Chondrocyte (in vitro differentiated cells): Measurements from ENCODE around the gene ABI2. TPM values are rescaled to one million over a fixed set of nuclear protein-coding genes. Genes with fewer than 3 reads are reported as not detected.

Source experiments
- DNase-seq: peaks from one replicate; pipeline ENCODE4 v3.0.0; 2021; ENCODE audit warnings: mixed read lengths, low spot score
- H3K27ac Mint-ChIP-seq: one replicate; pipeline ENCODE4 v1.8.0; 2021; ENCODE audit warnings: mild to moderate bottlenecking, moderate library complexity, mixed read lengths; ENCODE audit not compliant: unreplicated experiment
- H3K27me3 Mint-ChIP-seq: 2 replicates; pipeline ENCODE4 v1.8.0; 2021; ENCODE audit warnings: low read depth, mixed read lengths
- H3K36me3 Mint-ChIP-seq: 2 replicates; pipeline ENCODE4 v1.8.0; 2021; ENCODE audit warnings: low read depth, mixed read lengths
- H3K4me1 Mint-ChIP-seq: 2 replicates; pipeline ENCODE4 v1.8.0; 2021; ENCODE audit warnings: low read depth, mild to moderate bottlenecking, mixed read lengths
- H3K4me3 Mint-ChIP-seq: one replicate; pipeline ENCODE4 v1.8.0; 2021; ENCODE audit warnings: mild to moderate bottlenecking, moderate library complexity, mixed read lengths; ENCODE audit not compliant: unreplicated experiment
- H3K9me3 Mint-ChIP-seq: 2 replicates; pipeline ENCODE4 v1.8.0; 2021; ENCODE audit warnings: low read depth, mixed read lengths
- total RNA-seq: library from RNA; stranded (reverse); gene quantifications from 3 replicates; pipeline ENCODE4 v1.2.1, GENCODE V29; 2021
- TF ChIP-seq, protein P1 (sequence below): fragments of 200-600 bp; sonication (generic); IDR thresholded peaks from 2 replicates; pipeline ENCODE4 v1.5.0; 2021; ENCODE audit warnings: antibody characterized with exemption, mild to moderate bottlenecking, moderate library complexity

The ABI2 gene
- total RNA-seq, 1 donor from 2014 or later: 48.1 TPM

DNA sequence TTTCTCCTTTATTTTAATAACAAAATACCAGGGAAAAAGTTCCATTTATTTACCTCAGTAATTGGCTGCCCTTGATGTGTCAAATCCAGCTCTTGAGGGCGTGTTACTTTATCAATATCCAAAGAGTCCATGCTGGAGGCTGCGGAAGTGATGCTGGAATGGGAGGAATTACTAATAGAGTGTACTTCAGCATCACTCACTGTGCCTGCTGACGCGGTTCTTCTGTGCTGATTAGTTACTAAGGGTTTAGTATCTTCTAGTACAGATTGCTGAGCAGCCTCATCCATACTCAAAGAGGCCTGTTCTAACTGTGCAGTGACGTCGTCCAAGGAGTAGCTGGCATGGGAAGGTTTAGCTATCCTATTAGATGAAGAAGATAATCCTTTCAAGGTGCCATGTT lies 161.3 kb downstream of the ABI2 start:
- H3K4me1 Mint-ChIP-seq: peaks cover 15% of the 10 kb centered on the region
- no peaks in the 10 kb centered on the region for H3K9me3 Mint-ChIP-seq
- H3K27me3 Mint-ChIP-seq: no peaks in the 10 kb centered on the region
- H3K27ac Mint-ChIP-seq: no peak overlapping the region
- H3K36me3 Mint-ChIP-seq: peaks cover 16% of the 10 kb centered on the region
- TF ChIP-seq, protein P1, sequence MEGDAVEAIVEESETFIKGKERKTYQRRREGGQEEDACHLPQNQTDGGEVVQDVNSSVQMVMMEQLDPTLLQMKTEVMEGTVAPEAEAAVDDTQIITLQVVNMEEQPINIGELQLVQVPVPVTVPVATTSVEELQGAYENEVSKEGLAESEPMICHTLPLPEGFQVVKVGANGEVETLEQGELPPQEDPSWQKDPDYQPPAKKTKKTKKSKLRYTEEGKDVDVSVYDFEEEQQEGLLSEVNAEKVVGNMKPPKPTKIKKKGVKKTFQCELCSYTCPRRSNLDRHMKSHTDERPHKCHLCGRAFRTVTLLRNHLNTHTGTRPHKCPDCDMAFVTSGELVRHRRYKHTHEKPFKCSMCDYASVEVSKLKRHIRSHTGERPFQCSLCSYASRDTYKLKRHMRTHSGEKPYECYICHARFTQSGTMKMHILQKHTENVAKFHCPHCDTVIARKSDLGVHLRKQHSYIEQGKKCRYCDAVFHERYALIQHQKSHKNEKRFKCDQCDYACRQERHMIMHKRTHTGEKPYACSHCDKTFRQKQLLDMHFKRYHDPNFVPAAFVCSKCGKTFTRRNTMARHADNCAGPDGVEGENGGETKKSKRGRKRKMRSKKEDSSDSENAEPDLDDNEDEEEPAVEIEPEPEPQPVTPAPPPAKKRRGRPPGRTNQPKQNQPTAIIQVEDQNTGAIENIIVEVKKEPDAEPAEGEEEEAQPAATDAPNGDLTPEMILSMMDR: no peak
- no peak overlapping the region for H3K4me3 Mint-ChIP-seq
- no peak for DNase-seq

DNA sequence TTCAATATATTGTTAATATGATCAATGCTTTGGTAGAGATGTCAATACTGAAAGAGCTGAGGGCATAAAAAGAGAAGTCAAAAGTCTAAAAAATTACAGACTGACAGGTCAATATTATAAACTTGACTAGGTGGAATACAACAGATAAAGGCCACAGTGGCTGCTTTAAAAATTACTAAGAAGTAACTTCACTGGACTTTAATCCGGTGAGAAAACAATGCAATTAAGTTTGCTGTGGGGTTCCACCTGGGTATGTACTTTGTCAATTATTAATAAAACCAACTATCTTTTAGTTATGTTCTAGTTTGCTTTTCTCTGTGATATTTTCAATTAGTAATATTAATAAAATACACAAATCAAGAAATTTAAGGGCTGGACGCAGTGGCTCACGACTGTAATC lies 162.2 kb downstream of the ABI2 start:
- H3K27me3 Mint-ChIP-seq: no peaks in the 10 kb centered on the region
- H3K36me3 Mint-ChIP-seq: peaks cover 20% of the 10 kb centered on the region
- no peak overlapping the region for H3K27ac Mint-ChIP-seq
- TF ChIP-seq, protein P1: no peak
- no peak for DNase-seq
- no peak overlapping the region for H3K4me3 Mint-ChIP-seq
- peaks cover 21% of the 10 kb centered on the region for H3K4me1 Mint-ChIP-seq
- no peaks in the 10 kb centered on the region for H3K9me3 Mint-ChIP-seq

DNA sequence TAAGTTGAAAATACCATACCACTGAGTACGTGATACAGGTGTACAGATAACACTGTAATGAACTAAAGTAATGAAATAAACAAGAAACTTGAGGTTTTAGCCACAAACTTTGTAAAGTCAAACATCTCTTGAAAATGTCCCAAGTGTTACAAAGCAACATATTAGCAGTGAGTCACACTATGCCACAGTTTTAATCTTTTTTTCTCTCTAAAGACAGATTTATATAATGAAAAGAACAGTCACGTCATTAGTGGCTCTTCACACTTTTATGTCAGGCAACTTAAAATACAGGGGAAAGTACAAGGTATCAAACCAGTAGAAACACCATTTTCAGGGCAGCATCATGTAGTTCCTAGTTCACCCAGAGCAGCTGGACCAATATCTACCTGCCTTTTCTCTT lies 164.8 kb downstream of the ABI2 start:
- H3K4me3 Mint-ChIP-seq: no peak overlapping the region

More for the DNA sequence above, 164.8 kb downstream of the ABI2 start:
- Mint-ChIP-seq H3K9me3 (no peaks in the 10 kb centered on the region), H3K27ac (no peak overlapping the region), H3K27me3 (no peaks in the 10 kb centered on the region), H3K4me1 (peaks cover 36% of the 10 kb centered on the region), H3K36me3 (peaks cover 17% of the 10 kb centered on the region)
- no peak for DNase-seq
- TF ChIP-seq, protein P1: no peak

Other genes with a start within 250 kb of the ABI2 start
- gene CYP20A1, start 89.4 kb upstream of the ABI2 start, total RNA-seq: 25.7 to 33.0 TPM (median 30.7 TPM) in 3 replicates
- gene RAPH1, start 206.9 kb downstream of the ABI2 start, total RNA-seq: 58.9 to 71.6 TPM (median 71.5 TPM) in 3 replicates